Neural cell (in vitro differentiated cells): ENCODE results near the gene BTBD17.

Experiments
- CTCF ChIP-seq: fragments of 450-650 bp; IDR thresholded peaks from 2 replicates; pipeline ENCODE4 v1.5.1; 2014; ENCODE audit warnings: antibody characterized with exemption, mild to moderate bottlenecking, moderate library complexity; ENCODE audit not compliant: poor library complexity, severe bottlenecking
- EP300 ChIP-seq: fragments of 450-650 bp; conservative IDR thresholded peaks from 2 replicates; pipeline ENCODE4 v1.6.1; 2014; ENCODE audit warnings: antibody characterized with exemption, mild to moderate bottlenecking, moderate library complexity; ENCODE audit not compliant: poor library complexity, severe bottlenecking
- EZH2 ChIP-seq: fragments of 200-600, 300-800 bp; shearing (Covaris generic), sonication (generic); IDR thresholded peaks from 2 replicates; pipeline ENCODE4 v1.6.1; 2014; ENCODE audit warnings: antibody characterized with exemption, low read length, borderline replicate concordance, mild to moderate bottlenecking; ENCODE audit not compliant: insufficient read depth, poor library complexity, severe bottlenecking
- MXI1 ChIP-seq: fragments of 450-650 bp; conservative IDR thresholded peaks from 2 replicates; pipeline ENCODE4 v1.6.1; 2014; ENCODE audit warnings: antibody characterized with exemption, mild to moderate bottlenecking; ENCODE audit not compliant: poor library complexity, severe bottlenecking
- POLR2AphosphoS5 ChIP-seq: IDR thresholded peaks from 2 replicates; pipeline ENCODE4 v1.6.1; 2012
- RAD21 ChIP-seq: fragments of 450-650 bp; conservative IDR thresholded peaks from 2 replicates; pipeline ENCODE4 v1.6.1; 2014; ENCODE audit warnings: antibody characterized with exemption, mild to moderate bottlenecking, moderate library complexity
- SMC3 ChIP-seq: fragments of 450-650 bp; conservative IDR thresholded peaks from 2 replicates; pipeline ENCODE4 v1.6.1; 2014; ENCODE audit warnings: antibody characterized with exemption, mild to moderate bottlenecking, moderate library complexity; ENCODE audit not compliant: poor library complexity
- TAF1 ChIP-seq: IDR thresholded peaks from 2 replicates; pipeline ENCODE4 v1.6.1; 2012; ENCODE audit warnings: low read depth
- TF ChIP-seq, protein P1 (sequence below): IDR thresholded peaks from 2 replicates; pipeline ENCODE4 v1.6.1; 2012; ENCODE audit warnings: borderline replicate concordance

GRCh38 chr17:74389937-74390679 lies 28.4 kb upstream of the BTBD17 start:
- TF ChIP-seq CTCF (no peak), RAD21 (no peak), EP300 (no peak), EZH2 (no peak), POLR2AphosphoS5 (no peak), SMC3 (no peak), TAF1 (no peak), MXI1 (no peak)
- TF ChIP-seq, protein P1, sequence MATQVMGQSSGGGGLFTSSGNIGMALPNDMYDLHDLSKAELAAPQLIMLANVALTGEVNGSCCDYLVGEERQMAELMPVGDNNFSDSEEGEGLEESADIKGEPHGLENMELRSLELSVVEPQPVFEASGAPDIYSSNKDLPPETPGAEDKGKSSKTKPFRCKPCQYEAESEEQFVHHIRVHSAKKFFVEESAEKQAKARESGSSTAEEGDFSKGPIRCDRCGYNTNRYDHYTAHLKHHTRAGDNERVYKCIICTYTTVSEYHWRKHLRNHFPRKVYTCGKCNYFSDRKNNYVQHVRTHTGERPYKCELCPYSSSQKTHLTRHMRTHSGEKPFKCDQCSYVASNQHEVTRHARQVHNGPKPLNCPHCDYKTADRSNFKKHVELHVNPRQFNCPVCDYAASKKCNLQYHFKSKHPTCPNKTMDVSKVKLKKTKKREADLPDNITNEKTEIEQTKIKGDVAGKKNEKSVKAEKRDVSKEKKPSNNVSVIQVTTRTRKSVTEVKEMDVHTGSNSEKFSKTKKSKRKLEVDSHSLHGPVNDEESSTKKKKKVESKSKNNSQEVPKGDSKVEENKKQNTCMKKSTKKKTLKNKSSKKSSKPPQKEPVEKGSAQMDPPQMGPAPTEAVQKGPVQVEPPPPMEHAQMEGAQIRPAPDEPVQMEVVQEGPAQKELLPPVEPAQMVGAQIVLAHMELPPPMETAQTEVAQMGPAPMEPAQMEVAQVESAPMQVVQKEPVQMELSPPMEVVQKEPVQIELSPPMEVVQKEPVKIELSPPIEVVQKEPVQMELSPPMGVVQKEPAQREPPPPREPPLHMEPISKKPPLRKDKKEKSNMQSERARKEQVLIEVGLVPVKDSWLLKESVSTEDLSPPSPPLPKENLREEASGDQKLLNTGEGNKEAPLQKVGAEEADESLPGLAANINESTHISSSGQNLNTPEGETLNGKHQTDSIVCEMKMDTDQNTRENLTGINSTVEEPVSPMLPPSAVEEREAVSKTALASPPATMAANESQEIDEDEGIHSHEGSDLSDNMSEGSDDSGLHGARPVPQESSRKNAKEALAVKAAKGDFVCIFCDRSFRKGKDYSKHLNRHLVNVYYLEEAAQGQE: no peak
